Measurements from ENCODE around the gene CHD2. TPM values are rescaled to one million over a fixed set of nuclear protein-coding genes. Genes with fewer than 3 reads are reported as not detected.

CHD2 gene
- total RNA-seq, 1 donor from 2014 or later = 100 TPM

GRCh38 chr15:93001881-93002280 is 101.8 kb downstream of the CHD2 start:
- no peaks in the 10 kb centered on the region for H3K27me3 ChIP-seq
- H3K4me1 ChIP-seq = no peaks in the 10 kb centered on the region
- no peak for TF ChIP-seq POLR2AphosphoS5 (IDR thresholded peaks at IDR 0.05; ENCODE audit: insufficient read depth in 1 of 2, low read depth in 1 of 2)
- TF ChIP-seq CTCF (IDR thresholded peaks at IDR 0.05) = no peak
- no peak for TF ChIP-seq POLR2A (IDR thresholded peaks at IDR 0.05)
- H3K4me3 ChIP-seq = no peak overlapping the region
- DNase-seq (ENCODE audit: extremely low spot score in 2 of 2) = no peak
- peaks cover 6 to 86% of the 10 kb centered on the region in 2 donors for H3K36me3 ChIP-seq
- H3K27ac ChIP-seq = no peak overlapping the region
- no peaks in the 10 kb centered on the region for H3K9me3 ChIP-seq
- intact Hi-C loops (cut with DNase I) = no loop called here

GRCh38 chr15:93005133-93005532 is 105.0 kb downstream of the CHD2 start:
- peaks cover 0 to 85% of the 10 kb centered on the region in 2 donors for H3K36me3 ChIP-seq
- intact Hi-C loops (cut with DNase I) = no loop called here
- no peaks in the 10 kb centered on the region for H3K27me3 ChIP-seq

GRCh38 chr15:93007994-93008393 is 107.9 kb downstream of the CHD2 start:
- no peak for DNase-seq (ENCODE audit: extremely low spot score in 2 of 2)
- no peaks in the 10 kb centered on the region for H3K9me3 ChIP-seq
- no peaks in the 10 kb centered on the region for H3K27me3 ChIP-seq
- no peaks in the 10 kb centered on the region for H3K4me1 ChIP-seq
- TF ChIP-seq POLR2A (IDR thresholded peaks at IDR 0.05) (no peak), POLR2AphosphoS5 (IDR thresholded peaks at IDR 0.05; ENCODE audit: insufficient read depth in 1 of 2, low read depth in 1 of 2) (no peak), CTCF (IDR thresholded peaks at IDR 0.05) (no peak)
- intact Hi-C loops (cut with DNase I) = no loop called here
- H3K4me3 ChIP-seq = no peak overlapping the region
- H3K27ac ChIP-seq = no peak overlapping the region
- peaks cover 0 to 87% of the 10 kb centered on the region in 2 donors for H3K36me3 ChIP-seq

More at GRCh38 chr15:93005133-93005532, 105.0 kb downstream of the CHD2 start:
- no peak for DNase-seq (ENCODE audit: extremely low spot score in 2 of 2)
- no peaks in the 10 kb centered on the region for H3K9me3 ChIP-seq
- no peaks in the 10 kb centered on the region for H3K4me1 ChIP-seq
- H3K4me3 ChIP-seq = no peak overlapping the region
- H3K27ac ChIP-seq = no peak overlapping the region
- no peak for TF ChIP-seq CTCF (IDR thresholded peaks at IDR 0.05)
- TF ChIP-seq POLR2AphosphoS5 (IDR thresholded peaks at IDR 0.05; ENCODE audit: insufficient read depth in 1 of 2, low read depth in 1 of 2) = no peak
- no peak for TF ChIP-seq POLR2A (IDR thresholded peaks at IDR 0.05)

GRCh38 chr15:93012786-93013185 is 112.7 kb downstream of the CHD2 start:
- no peak for DNase-seq (ENCODE audit: extremely low spot score in 2 of 2)
- Histone ChIP-seq H3K9me3 (no peaks in the 10 kb centered on the region), H3K27me3 (no peaks in the 10 kb centered on the region), H3K36me3 (peaks cover 0 to 97% of the 10 kb centered on the region in 2 donors), H3K4me3 (no peak overlapping the region), H3K27ac (no peak overlapping the region), H3K4me1 (no peaks in the 10 kb centered on the region)
- TF ChIP-seq CTCF (IDR thresholded peaks at IDR 0.05) (no peak), POLR2AphosphoS5 (IDR thresholded peaks at IDR 0.05; ENCODE audit: insufficient read depth in 1 of 2, low read depth in 1 of 2) (no peak), POLR2A (IDR thresholded peaks at IDR 0.05) (no peak)
- intact Hi-C loops (cut with DNase I) = loop anchor here (10.0 kb wide), 1 partner anchor 58 kb away; no protein-coding TSS in a partner anchor

- Histone ChIP-seq H3K27ac (no peak overlapping the region), H3K9me3 (no peaks in the 10 kb centered on the region), H3K27me3 (no peaks in the 10 kb centered on the region), H3K4me1 (no peaks in the 10 kb centered on the region), H3K36me3 (peaks cover 2 to 93% of the 10 kb centered on the region in 2 donors), H3K4me3 (no peak overlapping the region)
- intact Hi-C loops (cut with DNase I) = loop anchor here (10.0 kb wide), 1 partner anchor 63 kb away; no protein-coding TSS in a partner anchor
- no peak for TF ChIP-seq CTCF (IDR thresholded peaks at IDR 0.05)
- no peak for TF ChIP-seq POLR2AphosphoS5 (IDR thresholded peaks at IDR 0.05; ENCODE audit: insufficient read depth in 1 of 2, low read depth in 1 of 2)
- TF ChIP-seq POLR2A (IDR thresholded peaks at IDR 0.05) = no peak
- DNase-seq (ENCODE audit: extremely low spot score in 2 of 2) = no peak
Measured at GRCh38 chr15:93017526-93017925, 117.4 kb downstream of the CHD2 start.
